ENCODE measurements around the gene CCSER2. TPM values are rescaled to one million over a fixed set of nuclear protein-coding genes. Genes with fewer than 3 reads are reported as not detected.

CCSER2 gene
- total and polyA plus RNA-seq, 4 donors = 9.4 to 83.5 (median 32.5) TPM

DNA sequence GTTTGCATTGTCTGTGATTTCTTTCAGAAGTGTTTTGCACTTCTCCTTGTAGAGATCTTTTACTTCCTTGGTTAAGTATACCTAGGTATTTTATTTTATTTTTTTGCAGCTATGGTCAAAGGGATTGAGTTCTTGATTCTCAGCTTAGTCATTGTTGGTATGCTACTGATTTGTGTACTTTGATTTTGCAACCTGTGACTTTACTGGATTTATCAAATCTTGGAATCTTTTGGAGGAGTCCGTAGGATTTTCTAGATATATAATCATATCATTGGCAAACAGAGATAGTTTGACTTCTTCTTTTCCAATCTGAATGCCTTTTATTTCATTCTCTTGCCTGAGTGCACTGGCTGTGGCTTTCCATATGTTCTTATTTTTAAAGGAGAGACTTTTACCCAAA, 41.9 kb downstream of the CCSER2 start:
- Histone ChIP-seq H3K4me1 (ENCODE audit: control insufficient read depth in 5 of 5, insufficient read depth in 5 of 5, low read length in 5 of 5) (peaks cover 0 to 16% (median 1%) of the 10 kb centered on the region in 5 donors), H3K9me3 (ENCODE audit: control insufficient read depth in 4 of 4, insufficient read depth in 3 of 4, low read length in 3 of 4) (no peaks in the 10 kb centered on the region), H3K9ac (ENCODE audit: insufficient read depth in 1 of 2, low read length in 2 of 2) (no peak overlapping the region), H3K27ac (ENCODE audit: low read depth in 1 of 2, low read length in 1 of 2) (no peak overlapping the region), H3K27me3 (ENCODE audit: control insufficient read depth in 3 of 3, insufficient read depth in 3 of 3, low read length in 2 of 3) (no peaks in the 10 kb centered on the region), H3K4me3 (no peak overlapping the region), H3K36me3 (ENCODE audit: control insufficient read depth in 4 of 4, insufficient read depth in 4 of 4, low read length in 4 of 4) (peaks cover 2 to 24% (median 17%) of the 10 kb centered on the region in 4 donors)
- DNase-seq (no peak), ATAC-seq (ENCODE audit: insufficient read depth, low FRiP score) (no peak)
- no peak for TF ChIP-seq CTCF (IDR thresholded peaks at IDR 0.05; ENCODE audit: control extremely low read depth, extremely low read depth)
- WGBS, 2 donors = 67 to 94% methylated on average over 1 of the region's 1 CpG

- Histone ChIP-seq H3K9me3 (ENCODE audit: control insufficient read depth in 4 of 4, insufficient read depth in 3 of 4, low read length in 3 of 4) (no peaks in the 10 kb centered on the region), H3K27me3 (ENCODE audit: control insufficient read depth in 3 of 3, insufficient read depth in 3 of 3, low read length in 2 of 3) (no peaks in the 10 kb centered on the region), H3K9ac (ENCODE audit: insufficient read depth in 1 of 2, low read length in 2 of 2) (no peak overlapping the region), H3K36me3 (ENCODE audit: control insufficient read depth in 4 of 4, insufficient read depth in 4 of 4, low read length in 4 of 4) (peaks cover 2 to 24% (median 17%) of the 10 kb centered on the region in 4 donors), H3K4me1 (ENCODE audit: control insufficient read depth in 5 of 5, insufficient read depth in 5 of 5, low read length in 5 of 5) (peaks cover 0 to 7% (median 0%) of the 10 kb centered on the region in 5 donors), H3K4me3 (no peak overlapping the region), H3K27ac (ENCODE audit: low read depth in 1 of 2, low read length in 1 of 2) (no peak overlapping the region)
- no peak for ATAC-seq (ENCODE audit: insufficient read depth, low FRiP score)
- WGBS, 2 donors = 89 to 90% methylated on average over 2 of the region's 2 CpGs
- no peak for TF ChIP-seq CTCF (IDR thresholded peaks at IDR 0.05; ENCODE audit: control extremely low read depth, extremely low read depth)
- no peak for DNase-seq
These were observed 43.6 kb downstream of the CCSER2 start for GRCh38 chr10:84371944-84372343.

DNA sequence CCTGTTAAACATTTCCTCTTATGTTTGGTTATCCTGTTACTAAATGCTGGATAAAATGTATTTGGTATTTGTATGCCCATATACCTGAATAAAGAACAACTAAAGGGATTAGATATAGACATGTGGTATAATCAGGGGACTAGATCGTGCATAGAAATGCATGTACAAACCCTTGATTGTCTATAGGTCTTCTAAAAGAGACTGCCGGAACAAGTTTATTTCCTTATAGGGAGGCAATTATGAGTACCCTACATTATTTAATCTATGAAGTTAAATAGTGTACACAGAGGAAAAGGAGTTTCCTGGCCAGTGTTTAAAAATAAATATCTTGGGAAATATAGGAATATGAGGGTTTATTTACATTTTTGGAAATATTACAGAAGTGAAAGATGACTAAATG, 44.6 kb downstream of the CCSER2 start:
- no peaks in the 10 kb centered on the region for H3K27me3 ChIP-seq (ENCODE audit: control insufficient read depth in 3 of 3, insufficient read depth in 3 of 3, low read length in 2 of 3)
- H3K4me1 ChIP-seq (ENCODE audit: control insufficient read depth in 5 of 5, insufficient read depth in 5 of 5, low read length in 5 of 5) = peaks cover 0 to 7% (median 0%) of the 10 kb centered on the region in 5 donors
- peaks cover 2 to 24% (median 17%) of the 10 kb centered on the region in 4 donors for H3K36me3 ChIP-seq (ENCODE audit: control insufficient read depth in 4 of 4, insufficient read depth in 4 of 4, low read length in 4 of 4)
- no peak overlapping the region for H3K9ac ChIP-seq (ENCODE audit: insufficient read depth in 1 of 2, low read length in 2 of 2)
- H3K27ac ChIP-seq (ENCODE audit: low read depth in 1 of 2, low read length in 1 of 2) = no peak overlapping the region
- H3K9me3 ChIP-seq (ENCODE audit: control insufficient read depth in 4 of 4, insufficient read depth in 3 of 4, low read length in 3 of 4) = no peaks in the 10 kb centered on the region
- no peak overlapping the region for H3K4me3 ChIP-seq
- DNase-seq = no peak
- no peak for ATAC-seq (ENCODE audit: insufficient read depth, low FRiP score)
- 71 to 81% methylated on average over 2 of the region's 2 CpGs for WGBS, 2 donors
- no peak for TF ChIP-seq CTCF (IDR thresholded peaks at IDR 0.05; ENCODE audit: control extremely low read depth, extremely low read depth)

- H3K36me3 ChIP-seq (ENCODE audit: control insufficient read depth in 4 of 4, insufficient read depth in 4 of 4, low read length in 4 of 4) = peaks cover 2 to 24% (median 17%) of the 10 kb centered on the region in 4 donors
- ATAC-seq (ENCODE audit: insufficient read depth, low FRiP score) (no peak), DNase-seq (no peak)
- H3K27me3 ChIP-seq (ENCODE audit: control insufficient read depth in 3 of 3, insufficient read depth in 3 of 3, low read length in 2 of 3) = no peaks in the 10 kb centered on the region
- no peak overlapping the region for H3K27ac ChIP-seq (ENCODE audit: low read depth in 1 of 2, low read length in 1 of 2)
- TF ChIP-seq CTCF (IDR thresholded peaks at IDR 0.05; ENCODE audit: control extremely low read depth, extremely low read depth) = no peak
- 57 to 68% methylated on average over 2 of the region's 2 CpGs for WGBS, 2 donors
- no peak overlapping the region for H3K9ac ChIP-seq (ENCODE audit: insufficient read depth in 1 of 2, low read length in 2 of 2)
- no peaks in the 10 kb centered on the region for H3K9me3 ChIP-seq (ENCODE audit: control insufficient read depth in 4 of 4, insufficient read depth in 3 of 4, low read length in 3 of 4)
- H3K4me1 ChIP-seq (ENCODE audit: control insufficient read depth in 5 of 5, insufficient read depth in 5 of 5, low read length in 5 of 5) = peaks cover 0 to 7% (median 0%) of the 10 kb centered on the region in 5 donors
- H3K4me3 ChIP-seq = no peak overlapping the region
These were observed 46.1 kb downstream of the CCSER2 start for GRCh38 chr10:84374455-84374854.
